Measurements from ENCODE around the gene AKAP13.

- TF ChIP-seq CTCF (IDR thresholded peaks at IDR 0.05) (no peak), POLR2A (IDR thresholded peaks at IDR 0.05) (no peak)
Measured at GRCh38 chr15:85455891-85456290, 75.5 kb downstream of the AKAP13 start.
